ENCODE measurements around the gene SLC1A3. TPM values are rescaled to one million over a fixed set of nuclear protein-coding genes. Genes with fewer than 3 reads are reported as not detected.

The SLC1A3 gene
- total RNA-seq, 1 donor from 2014 or later: 5.6 TPM

GRCh38 chr5:36710039-36710438, 103.6 kb downstream of the SLC1A3 start:
- no peak for ATAC-seq
- no peak for DNase-seq (ENCODE audit: low spot score)

- DNase-seq (ENCODE audit: low spot score) (no peak), ATAC-seq (no peak)
Measured at GRCh38 chr5:36712706-36713105, 106.3 kb downstream of the SLC1A3 start.

- no peak for DNase-seq (ENCODE audit: low spot score)
- no peak for ATAC-seq
Measured at GRCh38 chr5:36713541-36713940, 107.1 kb downstream of the SLC1A3 start.

- ATAC-seq (no peak), DNase-seq (ENCODE audit: low spot score) (no peak)
Measured at GRCh38 chr5:36717131-36717695, 110.8 kb downstream of the SLC1A3 start.

- DNase-seq (ENCODE audit: low spot score) (no peak), ATAC-seq (peak; percentile 61)
Measured at GRCh38 chr5:36719282-36719681, 112.9 kb downstream of the SLC1A3 start.

GRCh38 chr5:36720688-36721087, 114.3 kb downstream of the SLC1A3 start:
- ATAC-seq (no peak), DNase-seq (ENCODE audit: low spot score) (no peak)

- ATAC-seq (no peak), DNase-seq (ENCODE audit: low spot score) (no peak)
Measured at GRCh38 chr5:36721664-36722235, 115.3 kb downstream of the SLC1A3 start.

- ATAC-seq (peak; percentile 13), DNase-seq (ENCODE audit: low spot score) (no peak)
Measured at GRCh38 chr5:36722900-36723299, 116.5 kb downstream of the SLC1A3 start.

GRCh38 chr5:36723912-36724311, 117.5 kb downstream of the SLC1A3 start:
- ATAC-seq: peak; percentile 12
- DNase-seq (ENCODE audit: low spot score): no peak

- DNase-seq (ENCODE audit: low spot score): no peak
- peak; percentile 59 for ATAC-seq
Measured at GRCh38 chr5:36724467-36725332, 118.3 kb downstream of the SLC1A3 start.

GRCh38 chr5:36726317-36726716, 119.9 kb downstream of the SLC1A3 start:
- ATAC-seq: no peak
- DNase-seq (ENCODE audit: low spot score): no peak

GRCh38 chr5:36726767-36727166, 120.4 kb downstream of the SLC1A3 start:
- ATAC-seq: no peak
- no peak for DNase-seq (ENCODE audit: low spot score)

GRCh38 chr5:36728697-36729543, 122.5 kb downstream of the SLC1A3 start:
- DNase-seq (ENCODE audit: low spot score) (no peak), ATAC-seq (peak; percentile 87)

- DNase-seq (ENCODE audit: low spot score) (no peak), ATAC-seq (no peak)
Measured at GRCh38 chr5:36730537-36731216, 124.3 kb downstream of the SLC1A3 start.

- DNase-seq (ENCODE audit: low spot score): no peak
- ATAC-seq: no peak
Measured at GRCh38 chr5:36733183-36733582, 126.8 kb downstream of the SLC1A3 start.

GRCh38 chr5:36734422-36734821, 128.0 kb downstream of the SLC1A3 start:
- DNase-seq (ENCODE audit: low spot score) (no peak), ATAC-seq (peak; percentile 51)

GRCh38 chr5:36735891-36736290, 129.5 kb downstream of the SLC1A3 start:
- no peak for ATAC-seq
- DNase-seq (ENCODE audit: low spot score): no peak

All from left lobe of liver (tissue), 2 donors.